H1 (cell line): ENCODE measurements around the gene PITPNC1. TPM values are rescaled to one million over a fixed set of nuclear protein-coding genes. Genes with fewer than 3 reads are reported as not detected.

Experiments used
- CHD1 ChIP-seq: IDR thresholded peaks from 2 replicates; pipeline ENCODE4 v1.6.1; 2012; ENCODE audit warnings: low read depth, low read length, improper control_type of control experiment
- FOSL1 ChIP-seq: IDR thresholded peaks from 2 replicates; pipeline ENCODE4 v1.6.1; 2011; ENCODE audit warnings: mild to moderate bottlenecking, low read depth, low read length, moderate library complexity; ENCODE audit not compliant: insufficient read depth
- HDAC6 ChIP-seq: IDR thresholded peaks from one replicate; pipeline ENCODE4 v1.7.1; 2012; ENCODE audit warnings: low read depth, mild to moderate bottlenecking, inconsistent platforms, low read length, moderate library complexity
- KDM4A ChIP-seq: IDR thresholded peaks from one replicate; pipeline ENCODE4 v1.7.1; 2012; ENCODE audit warnings: low read depth, mild to moderate bottlenecking, moderate library complexity, low read length, inconsistent platforms; ENCODE audit not compliant: severe bottlenecking
- POLR2A ChIP-seq, 2 experiments: IDR thresholded peaks; 1 replicate in 1 of 2; 2 replicates in 1 of 2; pipeline ENCODE4 v1.6.1; 2011; ENCODE audit warnings: low read depth in 2 of 2, low read length in 2 of 2, mild to moderate bottlenecking in 2 of 2; ENCODE audit errors: control extremely low read depth in 1 of 2
- RAD21 ChIP-seq, 2 experiments: IDR thresholded peaks in 1 of 2; conservative IDR thresholded peaks in 1 of 2; 2 replicates each; pipeline ENCODE4 v1.6.1; 2011; ENCODE audit warnings: low read depth in 2 of 2, low read length in 2 of 2, improper control_type of control experiment in 1 of 2, inconsistent platforms in 1 of 2, mild to moderate bottlenecking in 1 of 2, moderate library complexity in 1 of 2
- RBBP5 ChIP-seq: IDR thresholded peaks from 2 replicates; pipeline ENCODE4 v1.7.1; 2012; ENCODE audit warnings: low read depth, mild to moderate bottlenecking, inconsistent platforms, low read length, moderate library complexity, borderline replicate concordance
- TBP ChIP-seq: IDR thresholded peaks from 2 replicates; pipeline ENCODE4 v1.6.1; 2011; ENCODE audit warnings: low read depth, low read length, improper control_type of control experiment
- polyA plus RNA-seq, 7 experiments: library from polyadenylated mRNA; depleted of rRNA in 3 of 7; stranded (reverse) in 5 of 7; unstranded in 2 of 7; fragments of >200 nt in 5 of 7; fragments of 200-250 nt in 2 of 7; gene quantifications; 1 replicate in 5 of 7; 2 replicates in 1 of 7; 4 replicates in 1 of 7; pipeline versions ENCODE4 v1.2.1 to v1.2.3, GENCODE V29; 2011 to 2013; ENCODE audit warnings: missing spikeins in 2 of 7, mixed read lengths in 2 of 7
- total RNA-seq: library from RNA; stranded (reverse); fragmentation: NEBNext Ultra II Directional; extraction: Animal tissue kit (Norgen Biotek cat#: 25700); gene quantifications from 2 replicates; pipeline ENCODE4 v1.2.1, GENCODE V29; 2021
- TF ChIP-seq, protein P1 (sequence below), 3 experiments: IDR thresholded peaks; 1 replicate in 2 of 3; 2 replicates in 1 of 3; pipeline versions ENCODE4 v1.5.1 to v1.6.1; 2011; ENCODE audit warnings: low read length in 3 of 3, mild to moderate bottlenecking in 3 of 3, inconsistent platforms in 2 of 3, low read depth in 1 of 3, moderate library complexity in 1 of 3; ENCODE audit not compliant: insufficient read depth in 1 of 3; ENCODE audit errors: control extremely low read depth in 1 of 3

PITPNC1 gene
- total and polyA plus RNA-seq, 2 of the 8 experiments (the other 6 are each of a cell fraction or from before 2014, with no cell fraction given): 17.6 to 54.7 TPM

GRCh38 chr17:67378454-67379250 lies 1.6 kb downstream of the PITPNC1 start (continued):
- TF ChIP-seq FOSL1: peak; percentile 38; the same call in 1 of the 2 replicates
- no peak for TF ChIP-seq CHD1
- peak; percentile 47 to 79 for TF ChIP-seq RAD21 (IDR thresholded peaks at IDR 0.05 in 1 of 2, conservative IDR thresholded peaks at IDR 0.05 in 1 of 2; ENCODE audit: low read depth in 2 of 2, low read length in 2 of 2)
- TF ChIP-seq HDAC6: no peak
- peak in 1 of 2 experiments; percentile 62; a peak in 2 of 3 replicates for TF ChIP-seq POLR2A (IDR thresholded peaks at IDR 0.05; ENCODE audit: control extremely low read depth in 1 of 2, low read depth in 2 of 2, low read length in 2 of 2)
- TF ChIP-seq, protein P1, sequence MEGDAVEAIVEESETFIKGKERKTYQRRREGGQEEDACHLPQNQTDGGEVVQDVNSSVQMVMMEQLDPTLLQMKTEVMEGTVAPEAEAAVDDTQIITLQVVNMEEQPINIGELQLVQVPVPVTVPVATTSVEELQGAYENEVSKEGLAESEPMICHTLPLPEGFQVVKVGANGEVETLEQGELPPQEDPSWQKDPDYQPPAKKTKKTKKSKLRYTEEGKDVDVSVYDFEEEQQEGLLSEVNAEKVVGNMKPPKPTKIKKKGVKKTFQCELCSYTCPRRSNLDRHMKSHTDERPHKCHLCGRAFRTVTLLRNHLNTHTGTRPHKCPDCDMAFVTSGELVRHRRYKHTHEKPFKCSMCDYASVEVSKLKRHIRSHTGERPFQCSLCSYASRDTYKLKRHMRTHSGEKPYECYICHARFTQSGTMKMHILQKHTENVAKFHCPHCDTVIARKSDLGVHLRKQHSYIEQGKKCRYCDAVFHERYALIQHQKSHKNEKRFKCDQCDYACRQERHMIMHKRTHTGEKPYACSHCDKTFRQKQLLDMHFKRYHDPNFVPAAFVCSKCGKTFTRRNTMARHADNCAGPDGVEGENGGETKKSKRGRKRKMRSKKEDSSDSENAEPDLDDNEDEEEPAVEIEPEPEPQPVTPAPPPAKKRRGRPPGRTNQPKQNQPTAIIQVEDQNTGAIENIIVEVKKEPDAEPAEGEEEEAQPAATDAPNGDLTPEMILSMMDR (IDR thresholded peaks at IDR 0.05; ENCODE audit: control extremely low read depth in 1 of 3, insufficient read depth in 1 of 3, low read depth in 1 of 3, low read length in 3 of 3): peak; percentile 71 to 98 (median 82)
- TF ChIP-seq KDM4A: peak; percentile 71
- 0 out of 2 replicates have a peak, but pooled peaks have one; percentile 45 for TF ChIP-seq RBBP5
- TF ChIP-seq TBP: peak; percentile 48; the same call in 1 of the 2 replicates
